Caco-2 (cell line): Measurements from ENCODE around the gene CEACAM21. TPM values are rescaled to one million over a fixed set of nuclear protein-coding genes. Genes with fewer than 3 reads are reported as not detected.

Source experiments
- BruUV-seq: library from RNA; stranded (reverse); fragments of 400-500 nt; replicated peaks from 2 replicates; lab custom pipeline; 2021; lab: Mats Ljungman, UMichigan
- CTCF ChIA-PET: fragments of 300-600 bp; sonication (Branson Sonifier 250); formaldehyde crosslinking; loops from one replicate; lab custom pipeline; 2022; ENCODE audit warnings: antibody characterized with exemption; lab: Charles Lee
- POLR2A ChIA-PET: fragments of 300-600 bp; sonication (Branson Sonifier 250); formaldehyde crosslinking; loops from one replicate; lab custom pipeline; 2022; ENCODE audit warnings: antibody characterized with exemption; lab: Charles Lee
- DNase-seq, 2 experiments: peaks; one replicate each; pipeline versions ENCODE4 v3.0.0 to v3.0.0-alpha.2; 2020 to 2022
- H3K27me3 ChIP-seq: replicated peaks from 2 replicates; pipeline ENCODE4 v1.6.0; 2011; ENCODE audit warnings: low read length; ENCODE audit not compliant: control insufficient read depth, insufficient read depth
- H3K36me3 ChIP-seq: 2 replicates; pipeline ENCODE4 v1.5.1; 2011; ENCODE audit warnings: low read length; ENCODE audit not compliant: control insufficient read depth, insufficient read depth
- H3K4me1 ChIP-seq: fragments of 250-450 bp; sonication (Bioruptor Pico); 2 replicates; pipeline ENCODE4 v1.5.1; 2020; ENCODE audit warnings: mild to moderate bottlenecking
- H3K4me3 ChIP-seq: 2 replicates; pipeline ENCODE4 v1.5.1; 2011; ENCODE audit warnings: low read depth, mild to moderate bottlenecking, control low read depth, low read length
- H3K9me3 ChIP-seq: fragments of 250-450 bp; sonication (Bioruptor Pico); 2 replicates; pipeline ENCODE4 v1.5.1; 2020; ENCODE audit warnings: mild to moderate bottlenecking, moderate library complexity
- H3K27ac Mint-ChIP-seq: one replicate; pipeline ENCODE4 v1.8.0; 2022; ENCODE audit warnings: mixed read lengths; ENCODE audit not compliant: unreplicated experiment
- H3K27me3 Mint-ChIP-seq: one replicate; pipeline ENCODE4 v1.8.0; 2022; ENCODE audit warnings: mixed read lengths; ENCODE audit not compliant: insufficient read depth, unreplicated experiment
- H3K36me3 Mint-ChIP-seq: one replicate; pipeline ENCODE4 v1.8.0; 2022; ENCODE audit warnings: mild to moderate bottlenecking, mixed read lengths; ENCODE audit not compliant: insufficient read depth, unreplicated experiment
- H3K4me1 Mint-ChIP-seq: one replicate; pipeline ENCODE4 v1.8.0; 2022; ENCODE audit warnings: low read depth, mixed read lengths; ENCODE audit not compliant: unreplicated experiment
- H3K4me3 Mint-ChIP-seq: one replicate; pipeline ENCODE4 v1.8.0; 2022; ENCODE audit warnings: mild to moderate bottlenecking, moderate library complexity, mixed read lengths; ENCODE audit not compliant: unreplicated experiment
- H3K9me3 Mint-ChIP-seq: one replicate; pipeline ENCODE4 v1.8.0; 2022; ENCODE audit warnings: mixed read lengths; ENCODE audit not compliant: unreplicated experiment
- CTCF ChIP-seq, 2 experiments: fragments of 200-600 bp in 1 of 2; IDR thresholded peaks; 1 replicate in 1 of 2; 2 replicates in 1 of 2; pipeline versions ENCODE4 v1.5.1 to v1.8.0; 2011 to 2022; ENCODE audit warnings: antibody characterized with exemption in 1 of 2, control low read depth in 1 of 2, inconsistent platforms in 1 of 2, low read depth in 1 of 2, low read length in 1 of 2, mild to moderate bottlenecking in 1 of 2, moderate library complexity in 1 of 2; ENCODE audit not compliant: insufficient read depth in 1 of 2, severe bottlenecking in 1 of 2, unreplicated experiment in 1 of 2
- intact Hi-C: fragments of 100-400 bp; cut with micrococcal nuclease; formaldehyde crosslinking; loops from one replicate; pipeline ENCODE4 v1.10.0; 2022; ENCODE audit not compliant: unreplicated experiment
- total RNA-seq: library from RNA; stranded (reverse); gene quantifications from 2 replicates; pipeline ENCODE4 v1.2.3, GENCODE V29; 2022

CEACAM21 gene
- total RNA-seq, 1 experiment from 2014 or later = not detected

GRCh38 chr19:41535029-41535622 is 40.8 kb upstream of the CEACAM21 start:
- H3K27ac Mint-ChIP-seq = no peak overlapping the region
- H3K4me1 ChIP-seq = no peaks in the 10 kb centered on the region
- H3K9me3 ChIP-seq = no peaks in the 10 kb centered on the region
- no peak overlapping the region for H3K4me3 Mint-ChIP-seq
- no TSS peak for BruUV-seq
- H3K27me3 ChIP-seq = no peaks in the 10 kb centered on the region
- CTCF ChIA-PET = no interaction called here
- TF ChIP-seq CTCF (IDR thresholded peaks at IDR 0.05; ENCODE audit: insufficient read depth in 1 of 2, low read depth in 1 of 2, low read length in 1 of 2, severe bottlenecking in 1 of 2, unreplicated experiment in 1 of 2) = no peak
- intact Hi-C loops = no loop called here
- no peaks in the 10 kb centered on the region for H3K36me3 ChIP-seq
- H3K4me3 ChIP-seq = no peak overlapping the region
- DNase-seq = no peak
- POLR2A ChIA-PET = no interaction called here
- no peaks in the 10 kb centered on the region for H3K36me3 Mint-ChIP-seq
- H3K4me1 Mint-ChIP-seq = no peaks in the 10 kb centered on the region
- H3K9me3 Mint-ChIP-seq = no peaks in the 10 kb centered on the region
- peaks cover 33% of the 10 kb centered on the region for H3K27me3 Mint-ChIP-seq

- Histone ChIP-seq H3K9me3 (no peaks in the 10 kb centered on the region), H3K4me1 (no peaks in the 10 kb centered on the region), H3K4me3 (no peak overlapping the region), H3K36me3 (no peaks in the 10 kb centered on the region), H3K27me3 (0 out of 2 replicates have a peak, but pooled peaks cover 1% of the 10 kb centered on the region)
- Mint-ChIP-seq H3K9me3 (no peaks in the 10 kb centered on the region), H3K4me1 (no peaks in the 10 kb centered on the region), H3K27me3 (peaks cover 25% of the 10 kb centered on the region), H3K4me3 (no peak overlapping the region), H3K36me3 (no peaks in the 10 kb centered on the region), H3K27ac (no peak overlapping the region)
- peak in 1 of 2 experiments; percentile 31 for TF ChIP-seq CTCF (IDR thresholded peaks at IDR 0.05; ENCODE audit: insufficient read depth in 1 of 2, low read depth in 1 of 2, low read length in 1 of 2, severe bottlenecking in 1 of 2, unreplicated experiment in 1 of 2)
- POLR2A ChIA-PET = no interaction called here
- BruUV-seq = no TSS peak
- intact Hi-C loops = loop anchor here (1.0 kb wide), 1 partner anchor 88 kb away; no protein-coding TSS in a partner anchor
- DNase-seq = no peak
- CTCF ChIA-PET = no interaction called here
Measured at GRCh38 chr19:41537789-41538188, 38.2 kb upstream of the CEACAM21 start.

GRCh38 chr19:41540041-41540695 is 35.8 kb upstream of the CEACAM21 start:
- Histone ChIP-seq H3K36me3 (no peaks in the 10 kb centered on the region), H3K4me3 (no peak overlapping the region), H3K4me1 (no peaks in the 10 kb centered on the region), H3K9me3 (0 out of 2 replicates have a peak, but pooled peaks cover 3% of the 10 kb centered on the region), H3K27me3 (0 out of 2 replicates have a peak, but pooled peaks cover 1% of the 10 kb centered on the region)
- Mint-ChIP-seq H3K27me3 (peaks cover 20% of the 10 kb centered on the region), H3K4me1 (no peaks in the 10 kb centered on the region), H3K27ac (no peak overlapping the region), H3K9me3 (no peaks in the 10 kb centered on the region), H3K4me3 (no peak overlapping the region), H3K36me3 (no peaks in the 10 kb centered on the region)
- intact Hi-C loops = no loop called here
- no peak for DNase-seq
- ChIA-PET POLR2A (no interaction called here), CTCF (no interaction called here)
- TF ChIP-seq CTCF (IDR thresholded peaks at IDR 0.05; ENCODE audit: insufficient read depth in 1 of 2, low read depth in 1 of 2, low read length in 1 of 2, severe bottlenecking in 1 of 2, unreplicated experiment in 1 of 2) = no peak
- BruUV-seq = no TSS peak
